HG03025 (cell line): ENCODE data around the gene ANO4.
"Not testable (repeated sequence)": the region's sequence is repeated elsewhere in the genome, so short reads cannot be mapped to it uniquely, and the experiment has no call there.

Experiments used
- ATAC-seq: cut with Tn5 transposase; IDR thresholded peaks from one replicate; pipeline ENCODE4 v1.9.1; 2021; ENCODE audit warnings: mild to moderate bottlenecking, moderate library complexity; ENCODE audit not compliant: unreplicated experiment, low FRiP score

ANO4 gene

DNA sequence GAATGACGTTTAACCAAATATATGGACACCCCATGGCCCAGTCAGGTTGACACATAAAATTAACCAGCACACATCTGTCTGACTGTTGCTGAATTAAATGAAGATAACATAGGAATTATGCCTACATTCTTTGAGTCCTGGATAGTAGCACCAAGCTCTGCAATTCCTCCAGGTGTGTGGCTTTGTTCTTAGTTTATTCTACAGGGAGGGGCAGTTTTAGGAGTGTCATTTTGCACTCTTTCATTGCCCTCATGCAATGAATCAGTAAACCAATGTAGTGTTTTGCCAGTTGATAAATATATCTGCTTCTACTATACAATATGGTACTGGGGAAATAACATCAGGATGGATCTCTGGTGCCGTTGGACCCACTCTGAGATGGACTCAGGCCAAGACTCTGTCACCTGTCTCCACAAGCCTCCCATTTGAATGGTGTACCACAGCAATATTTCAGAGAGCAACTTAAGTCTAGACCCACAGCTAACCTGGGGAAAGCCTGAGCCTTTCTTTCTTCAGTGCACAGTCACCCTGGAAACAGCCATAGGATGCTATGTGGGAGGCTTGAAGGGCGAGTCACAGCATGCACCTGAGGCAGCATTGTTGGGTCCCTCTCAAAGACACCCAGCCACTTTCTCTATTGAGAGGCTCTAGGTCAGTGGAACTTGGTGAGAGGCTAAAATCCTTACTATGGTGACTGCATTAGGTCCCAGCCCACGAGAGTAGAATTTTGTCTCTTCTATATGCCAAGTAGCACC lies 73.2 kb downstream of the ANO4 start:
- ATAC-seq = no peak

DNA sequence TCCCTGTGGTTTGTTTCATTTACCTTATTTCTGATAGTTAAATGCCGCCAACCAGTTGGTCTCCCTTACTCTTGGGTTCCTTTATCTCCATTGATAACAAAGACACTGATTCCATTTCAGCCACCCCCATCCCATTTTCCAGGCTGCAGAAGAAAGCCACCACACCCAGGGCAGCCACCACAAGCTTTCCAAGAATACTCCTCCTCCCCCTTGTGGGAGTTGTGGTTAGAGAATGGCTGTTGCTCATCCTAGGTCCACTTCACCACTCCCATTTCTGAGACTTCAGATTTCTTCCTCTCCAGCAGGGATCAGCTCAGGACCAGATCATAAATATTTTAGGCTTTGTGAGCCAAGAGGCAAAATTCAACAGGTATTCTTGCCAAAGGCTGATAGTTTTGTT lies 73.9 kb downstream of the ANO4 start:
- no peak for ATAC-seq

DNA sequence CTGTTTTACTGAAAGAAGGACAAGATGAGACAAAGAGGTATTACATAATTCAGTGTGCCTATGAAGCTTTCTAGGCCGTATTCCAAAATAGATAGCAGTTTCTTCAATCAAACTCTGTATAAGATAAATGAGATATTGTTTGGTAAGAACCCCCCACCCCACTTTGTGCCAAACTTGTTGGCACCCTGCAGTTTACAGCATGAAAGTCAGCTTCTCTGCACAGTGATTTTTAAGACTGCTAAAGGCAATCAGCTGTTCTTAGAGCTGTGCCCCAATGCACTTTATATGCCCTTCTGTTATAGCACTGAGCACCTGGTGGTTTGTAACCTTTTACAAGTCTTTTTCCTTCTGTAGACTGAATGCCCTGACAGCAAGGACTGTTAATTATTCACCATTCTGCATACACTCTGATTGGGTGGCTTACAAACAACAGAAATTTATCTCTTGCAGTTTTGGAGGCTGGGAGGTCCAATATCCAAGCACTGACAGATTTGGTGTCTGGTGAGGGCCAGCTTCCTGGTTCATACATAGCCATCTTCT lies 76.7 kb downstream of the ANO4 start:
- no peak for ATAC-seq

DNA sequence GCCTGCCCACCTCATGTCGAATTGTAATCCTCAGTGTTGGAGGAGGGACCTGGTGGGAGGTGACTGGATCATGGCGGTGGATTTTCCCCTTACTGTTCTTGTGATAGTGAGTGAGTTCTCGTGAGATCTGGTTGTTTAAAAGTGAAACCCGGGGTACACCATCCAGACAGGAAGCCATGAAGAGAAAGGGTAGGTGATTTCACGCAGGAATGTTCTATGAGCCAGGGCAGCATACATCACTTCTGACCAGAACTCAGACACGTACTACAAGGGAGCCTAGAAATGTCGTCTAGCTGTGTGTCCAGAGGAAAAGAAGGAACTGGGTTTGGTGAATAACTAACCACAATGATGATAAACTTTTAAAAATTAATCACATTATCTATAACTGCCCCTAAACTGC lies 80.6 kb downstream of the ANO4 start:
- ATAC-seq = no peak

DNA sequence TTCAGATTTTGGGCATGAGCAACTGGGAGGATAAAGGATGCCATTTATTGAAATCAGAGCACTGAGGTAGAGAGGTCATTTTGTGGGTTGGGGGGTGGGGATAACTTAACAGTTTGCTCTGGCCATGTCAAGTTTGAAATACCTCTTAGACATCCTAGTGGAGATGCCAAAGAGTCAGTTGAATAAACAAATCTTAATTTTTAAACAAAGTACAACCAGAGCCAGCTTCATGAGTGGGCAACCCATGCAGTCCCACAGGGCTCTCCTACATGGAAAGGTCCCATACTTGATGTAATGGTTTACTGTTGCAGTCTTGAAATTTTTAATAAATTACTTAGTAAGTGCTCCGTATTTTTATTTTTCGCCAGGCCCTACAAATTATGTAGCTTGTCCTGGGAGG lies 81.2 kb downstream of the ANO4 start:
- ATAC-seq = no peak

GRCh38 chr12:100877776-100878175 lies 83.2 kb downstream of the ANO4 start:
- ATAC-seq = no peak

GRCh38 chr12:100895192-100895591 lies 100.6 kb downstream of the ANO4 start:
- ATAC-seq = no peak

- no peak for ATAC-seq
Measured at GRCh38 chr12:100896192-100896591, 101.6 kb downstream of the ANO4 start.

DNA sequence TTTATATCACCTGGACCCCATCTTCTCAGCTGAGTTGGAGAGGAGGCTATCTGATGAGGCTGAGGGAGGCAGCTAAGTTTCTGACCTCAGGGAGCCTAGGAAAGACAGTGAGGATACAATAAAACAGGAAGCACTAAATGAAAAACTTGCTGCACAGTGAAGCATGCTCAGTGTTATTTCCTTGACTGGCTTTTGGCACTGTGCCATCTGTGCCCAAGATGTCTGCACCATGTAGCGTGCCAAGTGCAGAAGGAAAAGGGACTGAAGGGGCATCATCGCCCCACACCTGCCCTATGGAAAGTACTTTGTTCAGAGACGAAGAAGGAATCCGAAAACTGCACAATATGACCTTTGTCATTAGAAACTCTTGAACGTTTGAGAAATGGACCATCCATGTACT lies 102.7 kb downstream of the ANO4 start:
- no peak for ATAC-seq

GRCh38 chr12:100899301-100899700 lies 104.7 kb downstream of the ANO4 start:
- no peak for ATAC-seq

DNA sequence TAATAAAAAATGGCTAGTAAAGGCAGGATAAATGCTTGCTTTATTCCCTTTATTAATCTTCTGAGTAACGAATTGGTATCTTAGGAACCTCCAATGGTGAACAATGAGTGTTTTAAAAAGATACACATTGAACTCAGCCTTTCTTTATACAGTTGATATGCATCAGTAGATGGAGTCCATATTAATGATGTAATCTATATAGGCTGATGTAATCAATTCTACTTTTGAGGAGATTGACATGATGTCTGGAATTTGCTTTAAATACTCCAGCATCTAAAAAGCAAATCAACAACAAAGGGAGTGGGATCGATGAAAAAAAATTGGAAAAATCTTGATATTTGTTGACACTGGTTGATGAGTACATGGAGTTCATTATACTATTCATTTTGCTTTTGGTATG lies 106.2 kb downstream of the ANO4 start:
- ATAC-seq = no peak

- ATAC-seq = no peak
Measured at GRCh38 chr12:100901266-100901665, 106.7 kb downstream of the ANO4 start.

DNA sequence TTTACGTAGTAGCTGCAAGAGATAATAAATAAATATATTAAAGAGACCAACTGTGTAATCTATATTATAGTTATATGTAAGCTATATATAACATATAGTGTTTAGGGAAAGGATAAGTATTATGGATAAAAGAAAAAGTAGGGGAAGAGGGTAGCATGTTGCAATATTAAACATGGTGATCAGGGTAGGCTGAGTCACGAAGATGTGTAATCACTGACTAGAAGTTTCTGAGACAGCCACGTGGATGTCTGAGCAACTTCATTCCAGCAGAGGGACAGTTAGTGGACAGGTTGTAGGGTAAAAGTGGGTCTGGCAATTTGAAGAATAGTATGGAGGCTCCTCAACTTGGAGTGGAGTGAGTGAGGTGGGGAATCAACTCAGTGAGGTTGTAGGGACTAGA lies 109.7 kb downstream of the ANO4 start:
- ATAC-seq = no peak

DNA sequence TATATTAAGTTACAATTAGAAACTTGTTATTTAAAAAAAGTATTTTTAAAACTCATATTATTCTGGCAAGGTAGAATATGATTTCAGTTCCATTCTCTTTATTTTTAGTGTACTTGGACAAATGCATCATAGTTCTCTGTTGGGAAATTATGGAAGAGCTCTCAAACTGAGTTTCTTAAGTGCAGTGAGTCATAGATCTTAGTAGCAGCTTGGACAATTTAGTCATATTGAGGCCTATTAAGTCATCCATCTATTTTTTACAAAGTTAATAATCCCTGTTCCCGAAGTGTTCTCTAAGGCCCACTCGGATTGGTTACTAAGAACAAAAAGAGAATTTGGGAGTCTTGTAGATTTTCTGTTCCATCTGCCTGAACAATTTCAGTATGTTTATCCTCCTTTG lies 113.9 kb downstream of the ANO4 start:
- ATAC-seq = no peak

- no peak for ATAC-seq
Measured at GRCh38 chr12:100913872-100914592, 119.5 kb downstream of the ANO4 start.

DNA sequence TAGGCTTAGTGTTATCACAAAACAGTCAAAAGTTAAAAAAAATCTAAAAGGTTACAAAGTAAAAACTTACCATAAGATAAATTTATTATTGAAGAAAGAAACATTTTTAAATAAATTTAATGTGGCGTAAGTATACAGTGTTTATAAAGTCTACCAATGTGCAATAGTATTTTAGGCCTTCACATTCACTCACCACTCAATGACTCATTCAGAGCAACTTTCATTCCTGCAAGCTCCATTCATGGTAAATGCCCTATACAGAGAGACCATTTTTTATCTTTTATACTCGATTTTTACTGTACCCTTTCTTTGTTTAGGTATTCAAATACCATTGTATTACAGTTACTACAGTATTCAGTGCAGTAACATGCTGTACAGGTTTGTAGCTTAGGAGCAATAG lies 124.5 kb downstream of the ANO4 start:
- no peak for ATAC-seq

- no peak for ATAC-seq
Measured at GRCh38 chr12:100920493-100920892, 125.9 kb downstream of the ANO4 start.

GRCh38 chr12:100926669-100927248 lies 132.2 kb downstream of the ANO4 start:
- no peak for ATAC-seq

DNA sequence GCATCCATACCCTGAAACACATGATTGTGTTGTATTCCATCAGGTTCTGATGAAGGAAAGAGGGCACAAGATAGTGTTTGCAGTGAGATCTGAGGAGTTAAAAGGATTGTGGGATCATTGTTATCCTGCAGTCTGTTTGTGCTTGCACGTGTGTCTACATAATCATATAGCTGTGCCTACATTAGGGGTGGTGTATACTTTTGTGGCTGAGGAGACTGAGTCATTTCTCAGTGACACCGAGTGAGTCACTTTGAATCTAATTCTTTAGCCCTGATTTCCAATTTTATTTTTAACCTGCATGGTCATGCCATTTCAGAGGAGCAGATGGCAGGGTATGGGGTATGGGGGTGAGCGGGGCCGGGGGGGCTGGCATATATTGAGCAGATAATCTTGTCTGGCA lies 133.2 kb downstream of the ANO4 start:
- no peak for ATAC-seq

- ATAC-seq = no peak
Measured at GRCh38 chr12:100932571-100932970, 138.0 kb downstream of the ANO4 start.

DNA sequence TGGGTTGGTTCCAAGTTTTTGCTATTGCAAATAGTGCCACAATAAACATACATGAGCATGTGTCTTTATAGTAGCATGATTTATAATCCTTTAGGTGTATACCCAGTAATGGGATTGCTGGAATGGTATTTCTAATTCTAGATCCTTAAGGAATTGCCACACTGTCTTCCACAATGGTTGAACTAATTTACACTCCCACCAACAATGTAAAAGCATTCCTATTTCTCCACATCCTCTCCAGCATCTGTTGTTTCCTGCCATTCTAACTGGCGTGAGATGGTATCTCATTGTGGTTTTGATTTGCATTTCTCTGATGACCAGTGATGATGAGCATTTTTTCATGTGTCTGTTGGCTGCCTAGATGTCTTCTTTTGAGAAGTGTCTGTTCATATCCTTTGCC lies 139.0 kb downstream of the ANO4 start:
- ATAC-seq = not testable (repeated sequence)

DNA sequence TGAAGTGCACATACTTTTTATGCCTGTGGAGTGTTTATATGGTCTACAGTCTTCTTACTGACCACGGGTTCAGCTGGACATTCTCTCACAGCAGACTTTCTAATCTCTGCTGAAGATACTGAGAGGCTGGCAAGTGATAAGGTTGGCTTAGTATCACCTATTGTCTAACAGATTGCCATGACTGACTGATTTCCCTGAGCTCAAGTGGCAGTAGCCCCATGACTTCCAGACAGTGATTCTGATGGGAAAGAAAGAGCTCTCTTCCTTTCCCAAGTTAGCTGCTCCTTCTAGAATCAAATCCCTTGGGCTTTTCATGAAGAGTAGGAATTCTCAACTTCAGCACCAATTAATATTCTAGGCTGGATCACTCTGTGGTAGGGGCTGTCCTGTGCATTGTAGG lies 141.4 kb downstream of the ANO4 start:
- no peak for ATAC-seq
